ENCODE measurements around the gene HECW1.

Gene HECW1

DNA sequence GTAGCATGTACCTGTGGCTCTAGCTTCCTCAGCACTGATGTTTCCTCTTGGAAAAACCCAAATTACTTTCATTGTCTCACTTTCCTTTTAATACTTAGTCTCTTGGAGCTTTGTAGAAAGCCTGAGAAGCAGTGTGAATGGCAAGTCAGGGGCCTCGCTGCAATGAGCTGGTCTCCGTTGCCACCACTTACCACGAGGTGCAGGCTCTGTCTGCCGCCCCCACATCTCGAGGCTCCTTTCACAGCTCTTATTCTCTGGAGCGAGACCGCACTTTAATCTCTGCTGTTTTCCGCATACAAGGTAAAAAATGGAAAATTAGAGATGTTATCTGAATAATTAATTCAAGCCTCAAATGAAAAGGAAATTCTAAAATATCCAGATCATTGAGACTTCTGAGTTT lies 186.2 kb downstream of the HECW1 start:
- whole genome bisulfite sequencing, 2 experiments: 89 to 96% methylated on average over 7 to 8 of the region's 8 CpGs
- H3K9me3 ChIP-seq (ENCODE audit: control insufficient read depth, low read length): no peaks in the 10 kb centered on the region
- peaks cover 27% of the 10 kb centered on the region for H3K4me1 ChIP-seq (ENCODE audit: control insufficient read depth, insufficient read depth, low read length)
- no peak overlapping the region for H3K27ac ChIP-seq (ENCODE audit: insufficient read depth, low read depth, low read length, poor library complexity, severe bottlenecking)
- no peak overlapping the region for H3K4me3 ChIP-seq (ENCODE audit: insufficient read depth, low read depth, low read length)
- no peaks in the 10 kb centered on the region for H3K27me3 ChIP-seq (ENCODE audit: control insufficient read depth, insufficient read depth, low read length, poor library complexity, severe bottlenecking)
- H3K36me3 ChIP-seq (ENCODE audit: control insufficient read depth, insufficient read depth, low read length): no peaks in the 10 kb centered on the region

DNA sequence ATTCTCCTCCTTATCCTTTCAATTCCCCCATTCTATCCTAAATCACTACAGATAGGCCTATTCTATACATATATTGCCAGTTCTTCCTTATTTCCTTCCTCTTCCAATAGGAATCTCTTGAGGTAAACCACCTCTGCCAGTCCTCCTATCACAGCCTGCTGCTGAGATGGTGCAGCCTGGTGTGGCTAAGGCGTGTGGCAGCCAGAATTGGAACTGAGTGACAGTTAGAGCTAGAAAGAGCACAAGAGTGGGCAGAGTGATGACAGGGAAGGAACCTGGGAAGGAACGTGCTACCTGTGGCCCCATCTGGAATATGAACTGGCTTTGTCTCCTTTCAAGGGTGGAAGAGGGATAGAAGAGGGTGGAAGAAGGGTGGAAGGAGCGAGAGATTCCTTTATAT lies 187.7 kb downstream of the HECW1 start:
- H3K27me3 ChIP-seq (ENCODE audit: control insufficient read depth, insufficient read depth, low read length, poor library complexity, severe bottlenecking): no peaks in the 10 kb centered on the region
- no peak overlapping the region for H3K4me3 ChIP-seq (ENCODE audit: insufficient read depth, low read depth, low read length)
- no peak overlapping the region for H3K27ac ChIP-seq (ENCODE audit: insufficient read depth, low read depth, low read length, poor library complexity, severe bottlenecking)
- peaks cover 25% of the 10 kb centered on the region for H3K4me1 ChIP-seq (ENCODE audit: control insufficient read depth, insufficient read depth, low read length)
- no peaks in the 10 kb centered on the region for H3K9me3 ChIP-seq (ENCODE audit: control insufficient read depth, low read length)
- WGBS, 2 experiments: 94% methylated on average over 3 of the region's 3 CpGs
- no peaks in the 10 kb centered on the region for H3K36me3 ChIP-seq (ENCODE audit: control insufficient read depth, insufficient read depth, low read length)

DNA sequence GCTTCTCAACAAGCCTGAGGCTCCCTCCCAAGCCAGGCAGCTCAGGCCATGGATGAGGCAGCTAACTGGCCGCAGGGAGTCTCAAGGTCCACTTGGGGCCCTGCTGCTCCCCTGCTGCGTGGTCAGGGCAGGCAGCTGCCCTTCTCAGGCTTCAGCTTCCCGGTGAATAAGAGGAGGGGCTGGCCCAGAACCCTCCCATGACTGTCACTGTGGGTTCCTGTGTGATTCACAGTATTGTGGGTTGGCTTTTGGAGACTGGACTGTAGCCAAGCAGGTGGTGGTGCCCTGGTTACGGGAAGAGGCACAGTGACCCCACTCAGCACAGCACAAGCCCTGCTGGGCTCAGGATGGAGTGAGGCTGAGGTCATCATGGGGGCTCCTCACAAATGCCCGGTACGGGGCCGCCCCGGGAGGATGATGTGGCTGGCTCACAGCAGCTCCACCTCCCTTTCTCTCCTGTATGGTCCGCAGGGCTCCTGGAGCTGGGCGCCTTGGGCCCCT lies 189.8 kb downstream of the HECW1 start:
- no peaks in the 10 kb centered on the region for H3K36me3 ChIP-seq (ENCODE audit: control insufficient read depth, insufficient read depth, low read length)
- H3K27me3 ChIP-seq (ENCODE audit: control insufficient read depth, insufficient read depth, low read length, poor library complexity, severe bottlenecking): no peaks in the 10 kb centered on the region
- H3K4me1 ChIP-seq (ENCODE audit: control insufficient read depth, insufficient read depth, low read length): peaks cover 15% of the 10 kb centered on the region
- H3K4me3 ChIP-seq (ENCODE audit: insufficient read depth, low read depth, low read length): no peak overlapping the region
- H3K27ac ChIP-seq (ENCODE audit: insufficient read depth, low read depth, low read length, poor library complexity, severe bottlenecking): no peak overlapping the region
- no peaks in the 10 kb centered on the region for H3K9me3 ChIP-seq (ENCODE audit: control insufficient read depth, low read length)
- 69 to 70% methylated on average over 9 to 10 of the region's 10 CpGs for WGBS, 2 experiments

DNA sequence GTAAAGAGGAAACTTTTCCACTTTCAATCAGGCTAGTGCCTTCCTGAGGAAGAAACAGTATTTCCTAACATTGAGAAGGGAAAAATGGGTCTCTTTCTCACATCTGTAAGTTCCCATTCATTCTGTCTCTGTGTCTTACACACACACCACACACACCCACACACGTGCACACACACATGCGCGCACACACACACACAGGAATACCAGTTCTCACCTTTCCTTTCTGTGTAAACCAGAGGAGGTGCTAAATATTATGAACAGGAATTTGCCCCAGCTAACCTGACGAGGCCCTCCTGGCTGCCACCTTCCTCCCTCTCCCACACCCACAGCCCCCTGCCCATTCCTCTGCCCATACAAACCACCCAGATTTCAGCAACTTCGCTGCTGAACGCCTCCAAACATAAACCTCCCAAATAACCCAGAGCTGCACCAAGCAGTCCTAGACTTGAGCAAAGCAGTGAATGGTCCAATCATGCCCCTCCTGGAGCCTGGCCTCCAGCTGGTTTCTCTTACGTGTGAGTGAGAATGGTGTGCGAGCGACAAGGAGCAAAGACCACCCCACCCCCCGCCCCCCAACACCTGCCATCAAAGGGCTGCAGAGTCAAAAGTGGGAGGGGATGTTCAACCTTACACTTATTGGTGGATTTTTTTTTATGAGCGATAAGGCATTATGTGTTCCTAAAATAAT lies 190.5 kb downstream of the HECW1 start:
- 86 to 92% methylated on average over 8 to 11 of the region's 11 CpGs for WGBS, 2 experiments
- Histone ChIP-seq H3K4me3 (ENCODE audit: insufficient read depth, low read depth, low read length) (no peak overlapping the region), H3K27ac (ENCODE audit: insufficient read depth, low read depth, low read length, poor library complexity, severe bottlenecking) (no peak overlapping the region), H3K36me3 (ENCODE audit: control insufficient read depth, insufficient read depth, low read length) (no peaks in the 10 kb centered on the region), H3K9me3 (ENCODE audit: control insufficient read depth, low read length) (no peaks in the 10 kb centered on the region), H3K4me1 (ENCODE audit: control insufficient read depth, insufficient read depth, low read length) (peaks cover 15% of the 10 kb centered on the region), H3K27me3 (ENCODE audit: control insufficient read depth, insufficient read depth, low read length, poor library complexity, severe bottlenecking) (no peaks in the 10 kb centered on the region)

DNA sequence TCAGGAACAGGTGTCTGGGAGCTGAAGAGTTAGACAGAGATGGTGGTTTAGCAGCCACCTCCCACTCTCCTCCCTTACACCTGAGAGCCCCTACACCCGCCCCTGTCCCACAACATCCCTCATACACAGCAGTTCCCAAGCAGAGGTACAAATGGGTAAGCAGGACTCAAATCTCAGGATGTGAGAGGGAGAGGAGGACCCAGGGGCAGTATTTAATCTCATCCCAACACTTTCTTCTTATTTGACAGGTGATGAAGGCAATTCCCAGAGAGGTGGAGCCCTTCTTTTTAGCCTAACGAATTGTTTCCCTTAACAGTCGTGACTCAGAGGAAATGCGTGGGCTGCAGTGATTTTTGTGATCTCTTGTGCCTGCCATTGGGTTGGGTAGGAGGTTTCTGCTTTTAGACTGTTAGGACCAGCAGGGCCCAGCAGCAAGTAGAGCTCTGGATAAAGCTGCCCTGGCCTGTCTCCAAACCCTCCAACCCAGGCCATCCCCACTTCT lies 191.3 kb downstream of the HECW1 start:
- Histone ChIP-seq H3K4me1 (ENCODE audit: control insufficient read depth, insufficient read depth, low read length) (peaks cover 15% of the 10 kb centered on the region), H3K27me3 (ENCODE audit: control insufficient read depth, insufficient read depth, low read length, poor library complexity, severe bottlenecking) (no peaks in the 10 kb centered on the region), H3K36me3 (ENCODE audit: control insufficient read depth, insufficient read depth, low read length) (no peaks in the 10 kb centered on the region), H3K4me3 (ENCODE audit: insufficient read depth, low read depth, low read length) (no peak overlapping the region), H3K27ac (ENCODE audit: insufficient read depth, low read depth, low read length, poor library complexity, severe bottlenecking) (no peak overlapping the region), H3K9me3 (ENCODE audit: control insufficient read depth, low read length) (no peaks in the 10 kb centered on the region)
- 81 to 82% methylated on average over 4 of the region's 4 CpGs for WGBS, 2 experiments

DNA sequence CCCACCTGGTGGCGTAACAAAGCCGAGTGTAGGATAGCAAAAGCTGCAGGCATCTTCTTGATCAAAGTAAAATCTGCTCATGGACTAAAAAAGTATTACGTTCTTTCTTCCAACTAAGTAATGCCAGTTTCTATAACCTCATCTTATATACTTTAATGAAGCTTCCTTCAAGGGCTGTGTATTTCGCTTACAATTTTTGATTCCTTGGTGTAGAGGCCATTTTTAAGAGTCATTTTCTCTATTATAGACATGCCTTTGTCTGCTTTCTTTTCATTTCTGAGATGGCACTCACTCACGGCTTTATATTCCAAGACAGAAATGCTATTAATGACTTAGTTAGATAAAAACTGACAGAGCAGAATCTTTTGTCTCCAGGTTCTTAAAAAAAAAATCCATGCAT lies 194.0 kb downstream of the HECW1 start:
- Histone ChIP-seq H3K27ac (ENCODE audit: insufficient read depth, low read depth, low read length, poor library complexity, severe bottlenecking) (no peak overlapping the region), H3K4me3 (ENCODE audit: insufficient read depth, low read depth, low read length) (no peak overlapping the region), H3K27me3 (ENCODE audit: control insufficient read depth, insufficient read depth, low read length, poor library complexity, severe bottlenecking) (no peaks in the 10 kb centered on the region), H3K36me3 (ENCODE audit: control insufficient read depth, insufficient read depth, low read length) (no peaks in the 10 kb centered on the region), H3K9me3 (ENCODE audit: control insufficient read depth, low read length) (no peaks in the 10 kb centered on the region), H3K4me1 (ENCODE audit: control insufficient read depth, insufficient read depth, low read length) (peaks cover 15% of the 10 kb centered on the region)
- 90% methylated on average over 4 to 5 of the region's 5 CpGs for WGBS, 2 experiments

DNA sequence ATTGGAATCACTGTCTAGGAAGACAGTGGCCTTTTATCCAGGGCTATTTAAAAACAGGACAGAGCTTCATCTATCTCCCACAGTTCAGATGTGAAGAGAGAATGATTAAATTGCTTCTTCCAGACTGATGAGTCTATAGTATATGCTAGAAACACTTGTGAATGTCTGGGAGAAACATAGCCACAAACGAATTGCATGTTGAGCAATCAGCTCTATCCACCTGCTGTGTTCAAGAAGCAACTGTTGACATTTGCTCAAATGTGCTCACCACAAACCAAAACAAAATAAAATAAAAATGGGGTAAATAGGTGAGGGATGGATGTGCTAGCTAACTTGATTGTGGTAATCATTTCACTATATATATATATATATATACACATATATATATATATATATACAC lies 195.1 kb downstream of the HECW1 start:
- H3K27ac ChIP-seq (ENCODE audit: insufficient read depth, low read depth, low read length, poor library complexity, severe bottlenecking): no peak overlapping the region
- WGBS, 2 experiments: 70 to 90% methylated on average over 1 of the region's 1 CpG

DNA sequence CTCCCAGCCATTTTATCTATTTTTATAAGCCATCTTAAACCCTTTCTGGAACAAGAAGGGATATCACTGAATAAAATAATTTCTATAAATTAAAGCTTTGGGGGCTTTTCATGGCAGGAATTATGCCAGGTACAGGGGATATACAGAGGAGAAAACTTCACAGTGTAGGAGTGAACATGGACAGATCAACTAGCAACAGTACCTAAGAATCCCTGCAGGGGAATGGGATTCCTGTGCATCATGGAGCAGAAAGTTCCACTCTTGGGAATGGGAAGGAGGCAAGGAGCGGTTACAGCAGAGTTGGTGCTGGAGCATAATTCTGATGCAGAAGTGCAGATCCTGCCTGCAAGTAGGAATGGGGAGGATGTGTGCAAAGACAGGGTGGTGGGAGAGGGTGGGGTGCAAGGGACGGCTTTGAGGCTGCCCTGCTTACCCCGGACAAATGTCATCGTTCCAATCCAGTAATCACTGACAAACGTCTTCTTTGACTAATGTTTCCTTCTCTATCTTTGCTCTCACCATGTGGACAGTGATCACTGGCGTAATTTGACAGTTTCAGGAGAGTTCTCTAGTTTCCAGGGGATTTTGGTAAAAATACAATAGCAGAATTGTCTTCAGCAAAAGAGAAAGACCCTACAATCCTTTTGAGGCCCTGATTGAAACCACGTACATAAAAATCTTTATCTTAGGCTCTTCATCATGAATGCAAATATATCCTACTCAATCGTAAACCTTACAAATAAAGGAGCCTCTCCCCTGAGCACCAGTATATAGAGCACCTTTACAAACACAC lies 196.7 kb downstream of the HECW1 start:
- Histone ChIP-seq H3K36me3 (ENCODE audit: control insufficient read depth, insufficient read depth, low read length) (no peaks in the 10 kb centered on the region), H3K27ac (ENCODE audit: insufficient read depth, low read depth, low read length, poor library complexity, severe bottlenecking) (no peak overlapping the region), H3K27me3 (ENCODE audit: control insufficient read depth, insufficient read depth, low read length, poor library complexity, severe bottlenecking) (no peaks in the 10 kb centered on the region), H3K9me3 (ENCODE audit: control insufficient read depth, low read length) (no peaks in the 10 kb centered on the region), H3K4me1 (ENCODE audit: control insufficient read depth, insufficient read depth, low read length) (no peaks in the 10 kb centered on the region), H3K4me3 (ENCODE audit: insufficient read depth, low read depth, low read length) (no peak overlapping the region)
- WGBS, 2 experiments: 92 to 94% methylated on average over 8 of the region's 8 CpGs

More for the DNA sequence above, 195.1 kb downstream of the HECW1 start:
- Histone ChIP-seq H3K4me1 (ENCODE audit: control insufficient read depth, insufficient read depth, low read length) (peaks cover 9% of the 10 kb centered on the region), H3K9me3 (ENCODE audit: control insufficient read depth, low read length) (no peaks in the 10 kb centered on the region), H3K4me3 (ENCODE audit: insufficient read depth, low read depth, low read length) (no peak overlapping the region), H3K27me3 (ENCODE audit: control insufficient read depth, insufficient read depth, low read length, poor library complexity, severe bottlenecking) (no peaks in the 10 kb centered on the region), H3K36me3 (ENCODE audit: control insufficient read depth, insufficient read depth, low read length) (no peaks in the 10 kb centered on the region)

DNA sequence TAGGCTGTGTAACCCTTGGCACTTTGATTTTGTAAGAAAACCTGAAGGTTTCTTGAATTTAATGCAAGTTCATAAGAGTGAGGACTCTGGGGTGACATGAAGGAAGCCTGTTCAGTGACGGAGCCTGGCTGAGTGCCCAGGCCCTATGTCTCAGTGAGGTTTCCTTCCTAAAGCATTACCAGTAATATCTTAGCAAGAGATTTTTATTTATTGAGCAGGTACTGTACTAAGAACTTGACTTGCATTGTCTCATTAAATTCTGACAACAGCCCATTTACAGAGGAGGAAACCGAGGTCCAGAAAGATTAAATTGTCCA lies 197.2 kb downstream of the HECW1 start:
- Histone ChIP-seq H3K9me3 (ENCODE audit: control insufficient read depth, low read length) (no peaks in the 10 kb centered on the region), H3K27me3 (ENCODE audit: control insufficient read depth, insufficient read depth, low read length, poor library complexity, severe bottlenecking) (no peaks in the 10 kb centered on the region), H3K36me3 (ENCODE audit: control insufficient read depth, insufficient read depth, low read length) (no peaks in the 10 kb centered on the region), H3K4me1 (ENCODE audit: control insufficient read depth, insufficient read depth, low read length) (no peaks in the 10 kb centered on the region), H3K27ac (ENCODE audit: insufficient read depth, low read depth, low read length, poor library complexity, severe bottlenecking) (no peak overlapping the region), H3K4me3 (ENCODE audit: insufficient read depth, low read depth, low read length) (no peak overlapping the region)
- WGBS, 2 experiments: 87 to 98% methylated on average over 2 of the region's 2 CpGs

DNA sequence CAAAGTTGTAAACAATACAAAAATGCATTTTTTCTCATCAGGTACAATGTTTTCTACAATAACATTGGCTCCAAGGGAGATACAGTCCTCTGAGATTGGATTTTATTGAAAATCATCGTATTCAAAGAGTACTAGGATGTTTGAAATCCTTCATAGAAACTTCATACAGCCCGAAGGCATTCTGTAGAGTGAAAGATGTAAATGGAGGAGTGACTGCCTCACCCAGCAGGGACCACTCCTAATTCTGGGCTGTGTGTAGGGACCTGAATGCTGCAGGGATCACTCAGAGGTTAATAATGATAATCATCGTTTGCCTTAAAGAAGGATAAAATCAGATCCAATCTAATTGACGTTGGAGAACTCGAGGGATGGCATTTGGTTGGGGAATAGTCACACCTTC lies 198.6 kb downstream of the HECW1 start:
- no peaks in the 10 kb centered on the region for H3K9me3 ChIP-seq (ENCODE audit: control insufficient read depth, low read length)
- no peaks in the 10 kb centered on the region for H3K27me3 ChIP-seq (ENCODE audit: control insufficient read depth, insufficient read depth, low read length, poor library complexity, severe bottlenecking)
- no peaks in the 10 kb centered on the region for H3K36me3 ChIP-seq (ENCODE audit: control insufficient read depth, insufficient read depth, low read length)
- H3K27ac ChIP-seq (ENCODE audit: insufficient read depth, low read depth, low read length, poor library complexity, severe bottlenecking): no peak overlapping the region
- no peak overlapping the region for H3K4me3 ChIP-seq (ENCODE audit: insufficient read depth, low read depth, low read length)
- H3K4me1 ChIP-seq (ENCODE audit: control insufficient read depth, insufficient read depth, low read length): no peaks in the 10 kb centered on the region
- 93% methylated on average over 5 of the region's 5 CpGs for WGBS, 2 experiments

All from ectodermal cell (in vitro differentiated cells).